Measurements from ENCODE around the gene CPHXL2. TPM values are rescaled to one million over a fixed set of nuclear protein-coding genes. Genes with fewer than 3 reads are reported as not detected.

CPHXL2 gene
- total RNA-seq, 4 donors from 2014 or later = not detected

GRCh38 chr16:75703306-75703705 is 26.5 kb upstream of the CPHXL2 start:
- WGBS, 2 donors = 77 to 82% methylated on average over 4 of the region's 4 CpGs
- no peak overlapping the region for H3K27ac ChIP-seq
- DNase-seq = no peak

GRCh38 chr16:75702242-75702641 is 25.4 kb upstream of the CPHXL2 start:
- no peak overlapping the region for H3K4me3 ChIP-seq
- H3K27ac ChIP-seq = no peak overlapping the region
- 35 to 63% methylated on average over 2 of the region's 2 CpGs for WGBS, 2 donors
- no peaks in the 10 kb centered on the region for H3K27me3 ChIP-seq
- H3K36me3 ChIP-seq = no peaks in the 10 kb centered on the region
- H3K4me1 ChIP-seq = no peaks in the 10 kb centered on the region
- DNase-seq = no peak
- intact Hi-C loops (cut with DNase I) = no loop called here
- no peaks in the 10 kb centered on the region for H3K9me3 ChIP-seq
- no peak for TF ChIP-seq POLR2A (IDR thresholded peaks at IDR 0.05)
- no peak for TF ChIP-seq CTCF (IDR thresholded peaks at IDR 0.05)

More at GRCh38 chr16:75703306-75703705, 26.5 kb upstream of the CPHXL2 start:
- intact Hi-C loops (cut with DNase I) = no loop called here
- no peaks in the 10 kb centered on the region for H3K27me3 ChIP-seq
- TF ChIP-seq POLR2A (IDR thresholded peaks at IDR 0.05) = no peak
- TF ChIP-seq CTCF (IDR thresholded peaks at IDR 0.05) = no peak
- no peak overlapping the region for H3K4me3 ChIP-seq
- no peaks in the 10 kb centered on the region for H3K4me1 ChIP-seq
- H3K9me3 ChIP-seq = no peaks in the 10 kb centered on the region
- no peaks in the 10 kb centered on the region for H3K36me3 ChIP-seq

GRCh38 chr16:75701361-75701760 is 24.6 kb upstream of the CPHXL2 start, which contains the start of gene DUXB:
Gene DUXB, minus strand, starts transcription at chr16:75701461. Its CDS starts 43 bp downstream, at chr16:75701418.
- no peak for DNase-seq
- WGBS, 2 donors = 75 to 85% methylated on average over 5 of the region's 5 CpGs
- Histone ChIP-seq H3K36me3 (no peaks in the 10 kb centered on the region), H3K4me1 (no peaks in the 10 kb centered on the region), H3K27ac (no peak within 1 kb of the TSS), H3K27me3 (no peaks in the 10 kb centered on the region), H3K9me3 (no peaks in the 10 kb centered on the region), H3K4me3 (no peak within 1 kb of the TSS)
- intact Hi-C loops (cut with DNase I) = no loop called here
- TF ChIP-seq CTCF (IDR thresholded peaks at IDR 0.05) (no peak), POLR2A (IDR thresholded peaks at IDR 0.05) (no peak)

- H3K9me3 ChIP-seq = no peaks in the 10 kb centered on the region
- 90 to 91% methylated on average over 5 of the region's 5 CpGs for WGBS, 2 donors
- no peaks in the 10 kb centered on the region for H3K36me3 ChIP-seq
- H3K4me1 ChIP-seq = no peaks in the 10 kb centered on the region
- H3K4me3 ChIP-seq = no peak overlapping the region
- no peaks in the 10 kb centered on the region for H3K27me3 ChIP-seq
- intact Hi-C loops (cut with DNase I) = no loop called here
- DNase-seq = no peak
- TF ChIP-seq CTCF (IDR thresholded peaks at IDR 0.05) = no peak
- TF ChIP-seq POLR2A (IDR thresholded peaks at IDR 0.05) = no peak
- no peak overlapping the region for H3K27ac ChIP-seq
These were observed 20.8 kb upstream of the CPHXL2 start for GRCh38 chr16:75697571-75697970.

- no peak for DNase-seq
- Histone ChIP-seq H3K4me3 (no peak overlapping the region), H3K27ac (no peak overlapping the region), H3K4me1 (no peaks in the 10 kb centered on the region), H3K27me3 (no peaks in the 10 kb centered on the region), H3K36me3 (no peaks in the 10 kb centered on the region), H3K9me3 (no peaks in the 10 kb centered on the region)
- no peak for TF ChIP-seq POLR2A (IDR thresholded peaks at IDR 0.05)
- intact Hi-C loops (cut with DNase I) = no loop called here
- WGBS, 2 donors = 73 to 74% methylated on average over 6 of the region's 6 CpGs
These were observed 18.9 kb upstream of the CPHXL2 start for GRCh38 chr16:75695708-75696107.

- H3K27me3 ChIP-seq = no peaks in the 10 kb centered on the region
These were observed 10.6 kb upstream of the CPHXL2 start for GRCh38 chr16:75687361-75687760.

More at GRCh38 chr16:75687361-75687760, 10.6 kb upstream of the CPHXL2 start:
- Histone ChIP-seq H3K9me3 (peaks cover 0 to 3% (median 0%) of the 10 kb centered on the region in 3 donors), H3K4me3 (no peak overlapping the region), H3K4me1 (no peaks in the 10 kb centered on the region), H3K27ac (no peak overlapping the region), H3K36me3 (no peaks in the 10 kb centered on the region)
- TF ChIP-seq POLR2A (IDR thresholded peaks at IDR 0.05) (no peak), CTCF (IDR thresholded peaks at IDR 0.05) (no peak)
- intact Hi-C loops (cut with DNase I) = no loop called here
- no peak for DNase-seq
